ENCODE data around the gene RSRC1. TPM values are rescaled to one million over a fixed set of nuclear protein-coding genes. Genes with fewer than 3 reads are reported as not detected.

RSRC1 gene
- total RNA-seq, 1 experiment from 2014 or later, result 60.3 TPM

DNA sequence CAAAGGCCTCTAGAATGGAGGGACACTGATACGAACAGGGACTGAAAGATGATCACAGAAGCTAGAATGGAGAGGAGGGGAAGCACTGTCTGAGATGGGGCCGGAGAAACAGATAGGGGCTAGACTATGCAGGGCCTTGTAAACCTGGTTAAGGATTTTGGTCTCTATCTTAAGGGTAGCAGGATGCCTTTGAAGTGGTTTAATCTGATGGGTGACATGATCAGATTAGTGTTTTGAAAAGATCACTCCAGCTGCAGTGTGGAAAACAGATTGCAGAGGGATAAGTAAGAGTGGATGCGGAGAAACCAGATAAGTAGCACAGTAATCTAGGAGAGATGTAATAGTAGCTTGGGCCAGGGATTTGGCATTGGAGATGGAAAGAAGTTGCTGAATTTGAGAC is 108.1 kb downstream of the RSRC1 start:
- Histone ChIP-seq H4K20me1 (ENCODE audit: insufficient read depth) (no peaks in the 10 kb centered on the region), H3K79me2 (ENCODE audit: low read depth) (no peaks in the 10 kb centered on the region), H3K4me3 (no peak overlapping the region), H3K27ac (no peak overlapping the region), H3K4me2 (no peak overlapping the region), H3K4me1 (replicated peaks; ENCODE audit: insufficient read depth) (no peaks in the 10 kb centered on the region), H3K9me2 (ENCODE audit: insufficient read depth) (peaks cover 5% of the 10 kb centered on the region; the same call in 1 of the 2 replicates), H2AFZ (no peak overlapping the region), H3F3A (ENCODE audit: insufficient read depth, low read depth) (no peaks in the 10 kb centered on the region), H3K36me3 (ENCODE audit: low read depth) (no peaks in the 10 kb centered on the region), H3K27me3 (ENCODE audit: insufficient read depth, low read depth) (no peaks in the 10 kb centered on the region), H3K9me3 (ENCODE audit: insufficient read depth, low read depth) (no peaks in the 10 kb centered on the region)
- no TSS peak for BruUV-seq (replicated peaks)
- intact Hi-C loops (cut with micrococcal nuclease; ENCODE audit: unreplicated experiment), result no loop called here
- no peak for TF ChIP-seq EZH2 (IDR thresholded peaks at IDR 0.05; ENCODE audit: low read depth)
- TF ChIP-seq, protein P1, sequence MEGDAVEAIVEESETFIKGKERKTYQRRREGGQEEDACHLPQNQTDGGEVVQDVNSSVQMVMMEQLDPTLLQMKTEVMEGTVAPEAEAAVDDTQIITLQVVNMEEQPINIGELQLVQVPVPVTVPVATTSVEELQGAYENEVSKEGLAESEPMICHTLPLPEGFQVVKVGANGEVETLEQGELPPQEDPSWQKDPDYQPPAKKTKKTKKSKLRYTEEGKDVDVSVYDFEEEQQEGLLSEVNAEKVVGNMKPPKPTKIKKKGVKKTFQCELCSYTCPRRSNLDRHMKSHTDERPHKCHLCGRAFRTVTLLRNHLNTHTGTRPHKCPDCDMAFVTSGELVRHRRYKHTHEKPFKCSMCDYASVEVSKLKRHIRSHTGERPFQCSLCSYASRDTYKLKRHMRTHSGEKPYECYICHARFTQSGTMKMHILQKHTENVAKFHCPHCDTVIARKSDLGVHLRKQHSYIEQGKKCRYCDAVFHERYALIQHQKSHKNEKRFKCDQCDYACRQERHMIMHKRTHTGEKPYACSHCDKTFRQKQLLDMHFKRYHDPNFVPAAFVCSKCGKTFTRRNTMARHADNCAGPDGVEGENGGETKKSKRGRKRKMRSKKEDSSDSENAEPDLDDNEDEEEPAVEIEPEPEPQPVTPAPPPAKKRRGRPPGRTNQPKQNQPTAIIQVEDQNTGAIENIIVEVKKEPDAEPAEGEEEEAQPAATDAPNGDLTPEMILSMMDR (conservative IDR thresholded peaks at IDR 0.05), result no peak
- POLR2A ChIA-PET (ENCODE audit: unreplicated experiment), result no interaction called here
- CTCF ChIA-PET, result no interaction called here
- DNase-seq, result no peak

DNA sequence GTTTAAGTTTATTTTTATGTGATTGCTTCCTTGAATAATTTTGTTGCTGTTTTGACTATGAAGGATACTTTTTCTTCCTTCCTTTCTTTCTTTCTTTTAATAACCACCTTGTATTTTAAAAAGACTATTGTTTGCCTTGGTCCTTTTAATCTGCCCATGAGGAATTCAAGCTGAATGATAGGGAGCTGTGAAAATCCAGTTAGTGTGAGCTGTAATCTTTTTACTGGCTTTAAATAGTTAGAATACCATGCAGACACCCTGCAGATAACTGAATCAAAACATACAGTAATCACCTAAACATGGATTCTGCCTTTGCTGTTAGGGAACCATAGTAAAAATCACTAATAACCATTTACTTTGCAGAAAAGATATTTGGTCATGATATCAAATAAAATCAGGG is 110.7 kb downstream of the RSRC1 start:
- TF ChIP-seq, protein P1 (conservative IDR thresholded peaks at IDR 0.05), result no peak
- no peak for TF ChIP-seq EZH2 (IDR thresholded peaks at IDR 0.05; ENCODE audit: low read depth)

DNA sequence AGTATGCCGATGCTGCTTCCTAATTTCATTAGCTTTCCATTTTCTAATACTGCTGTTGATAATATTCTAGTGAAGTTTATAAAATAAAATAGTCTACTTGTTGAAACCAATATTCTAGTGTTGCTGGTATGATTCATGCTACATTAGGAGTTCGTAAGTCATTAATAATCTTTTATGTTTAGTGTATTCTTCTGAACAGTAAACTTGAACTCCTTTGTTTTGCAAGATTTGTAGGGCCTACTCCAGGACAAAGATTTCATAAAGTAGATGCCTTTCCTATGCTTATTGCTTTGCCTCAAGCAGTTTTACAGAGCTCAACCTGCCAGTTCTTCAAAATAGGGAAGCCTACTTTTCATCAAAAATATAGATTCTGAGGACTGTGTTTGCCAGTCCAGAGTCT is 111.5 kb downstream of the RSRC1 start:
- H4K20me1 ChIP-seq (ENCODE audit: insufficient read depth), result no peaks in the 10 kb centered on the region
- no peaks in the 10 kb centered on the region for H3K9me2 ChIP-seq (ENCODE audit: insufficient read depth)
- TF ChIP-seq, protein P1 (conservative IDR thresholded peaks at IDR 0.05), result no peak
- TF ChIP-seq EZH2 (IDR thresholded peaks at IDR 0.05; ENCODE audit: low read depth), result no peak
- H3F3A ChIP-seq (ENCODE audit: insufficient read depth, low read depth), result no peaks in the 10 kb centered on the region
- no peak overlapping the region for H3K27ac ChIP-seq
- H3K79me2 ChIP-seq (ENCODE audit: low read depth), result no peaks in the 10 kb centered on the region
- no peaks in the 10 kb centered on the region for H3K36me3 ChIP-seq (ENCODE audit: low read depth)
- no peak overlapping the region for H3K4me3 ChIP-seq
- DNase-seq, result no peak
- no peak overlapping the region for H3K4me2 ChIP-seq
- H3K27me3 ChIP-seq (ENCODE audit: insufficient read depth, low read depth), result no peaks in the 10 kb centered on the region
- no peaks in the 10 kb centered on the region for H3K9me3 ChIP-seq (ENCODE audit: insufficient read depth, low read depth)
- POLR2A ChIA-PET (ENCODE audit: unreplicated experiment), result no interaction called here
- H2AFZ ChIP-seq, result no peak overlapping the region
- no peaks in the 10 kb centered on the region for H3K4me1 ChIP-seq (replicated peaks; ENCODE audit: insufficient read depth)
- BruUV-seq (replicated peaks), result no TSS peak
- CTCF ChIA-PET, result no interaction called here
- intact Hi-C loops (cut with micrococcal nuclease; ENCODE audit: unreplicated experiment), result no loop called here

More for the DNA sequence above, 110.7 kb downstream of the RSRC1 start:
- POLR2A ChIA-PET (ENCODE audit: unreplicated experiment), result no interaction called here
- intact Hi-C loops (cut with micrococcal nuclease; ENCODE audit: unreplicated experiment), result no loop called here
- no TSS peak for BruUV-seq (replicated peaks)
- Histone ChIP-seq H4K20me1 (ENCODE audit: insufficient read depth) (no peaks in the 10 kb centered on the region), H3K4me3 (no peak overlapping the region), H3K4me1 (replicated peaks; ENCODE audit: insufficient read depth) (no peaks in the 10 kb centered on the region), H3K36me3 (ENCODE audit: low read depth) (no peaks in the 10 kb centered on the region), H3K9me2 (ENCODE audit: insufficient read depth) (no peaks in the 10 kb centered on the region), H3F3A (ENCODE audit: insufficient read depth, low read depth) (no peaks in the 10 kb centered on the region), H3K27me3 (ENCODE audit: insufficient read depth, low read depth) (no peaks in the 10 kb centered on the region), H3K4me2 (no peak overlapping the region), H3K79me2 (ENCODE audit: low read depth) (no peaks in the 10 kb centered on the region), H3K27ac (no peak overlapping the region), H3K9me3 (ENCODE audit: insufficient read depth, low read depth) (no peaks in the 10 kb centered on the region), H2AFZ (no peak overlapping the region)
- CTCF ChIA-PET, result no interaction called here
- no peak for DNase-seq

Data from PC-9 (cell line).